GM23338 (cell line): Measurements from ENCODE around the gene SLC24A4. TPM values are rescaled to one million over a fixed set of nuclear protein-coding genes. Genes with fewer than 3 reads are reported as not detected.

Source experiments
- ATAC-seq: fragments of 200-7000 bp; cut with Tn5 transposase; 3 replicates; pipeline ENCODE4 v1.9.1; 2020
- DNase-seq: peaks from one replicate; pipeline ENCODE4 v3.0.0-alpha.2; 2015; ENCODE audit warnings: low spot score
- H2AFZ ChIP-seq: fragments of 200-600 bp; sonication (generic); 2 replicates; pipeline ENCODE4 v1.8.0; 2016; ENCODE audit warnings: antibody characterized with exemption, mild to moderate bottlenecking, moderate library complexity
- H3F3A ChIP-seq: fragments of 200-600 bp; sonication (generic); replicated peaks from 2 replicates; pipeline ENCODE4 v1.8.0; 2017; ENCODE audit warnings: antibody characterized with exemption, mixed run types, low read depth
- H3K27ac ChIP-seq: fragments of 200-600 bp; sonication (generic); 2 replicates; pipeline ENCODE4 v1.6.1; 2016; ENCODE audit warnings: low read depth
- H3K27me3 ChIP-seq: fragments of 200-600 bp; sonication (generic); 2 replicates; pipeline ENCODE4 v1.8.0; 2016; ENCODE audit warnings: mild to moderate bottlenecking, mixed run types, moderate library complexity; ENCODE audit not compliant: insufficient read depth
- H3K36me3 ChIP-seq: fragments of 200-600 bp; sonication (generic); 2 replicates; pipeline ENCODE4 v1.8.0; 2016; ENCODE audit warnings: mild to moderate bottlenecking; ENCODE audit not compliant: insufficient read depth
- H3K4me1 ChIP-seq: fragments of 200-600 bp; sonication (generic); 2 replicates; pipeline ENCODE4 v1.8.0; 2016; ENCODE audit warnings: mild to moderate bottlenecking, moderate library complexity; ENCODE audit not compliant: insufficient read depth
- H3K4me2 ChIP-seq: fragments of 200-600 bp; sonication (generic); 2 replicates; pipeline ENCODE4 v1.7.1; 2017; ENCODE audit warnings: mixed run types
- H3K4me3 ChIP-seq: fragments of 200-600 bp; sonication (generic); 2 replicates; pipeline ENCODE4 v1.6.1; 2016; ENCODE audit warnings: mixed run types
- H3K79me2 ChIP-seq: fragments of 200-600 bp; sonication (generic); replicated peaks from 2 replicates; pipeline ENCODE4 v1.8.0; 2017; ENCODE audit warnings: mild to moderate bottlenecking; ENCODE audit not compliant: insufficient read depth
- H3K9me2 ChIP-seq: fragments of 200-600 bp; sonication (generic); 2 replicates; pipeline ENCODE4 v1.8.0; 2017; ENCODE audit not compliant: insufficient read depth
- H4K20me1 ChIP-seq: fragments of 200-600 bp; sonication (generic); replicated peaks from 2 replicates; pipeline ENCODE4 v1.8.0; 2017; ENCODE audit warnings: mild to moderate bottlenecking; ENCODE audit not compliant: insufficient read depth
- H3K27ac Mint-ChIP-seq: 2 replicates; pipeline ENCODE4 v1.8.0; 2020; ENCODE audit warnings: inconsistent platforms, mild to moderate bottlenecking, moderate library complexity, mixed read lengths
- H3K27me3 Mint-ChIP-seq: 3 replicates; pipeline ENCODE4 v1.8.0; 2022; ENCODE audit warnings: low read depth, mild to moderate bottlenecking, moderate library complexity, mixed read lengths, inconsistent platforms; ENCODE audit not compliant: insufficient read depth, poor library complexity
- H3K36me3 Mint-ChIP-seq: 3 replicates; pipeline ENCODE4 v1.8.0; 2021; ENCODE audit warnings: low read depth, mild to moderate bottlenecking, inconsistent platforms, moderate library complexity, mixed read lengths
- H3K4me1 Mint-ChIP-seq: 3 replicates; pipeline ENCODE4 v1.8.0; 2020; ENCODE audit warnings: mild to moderate bottlenecking, inconsistent platforms, mixed read lengths
- H3K4me3 Mint-ChIP-seq: 3 replicates; pipeline ENCODE4 v1.8.0; 2021; ENCODE audit warnings: moderate library complexity, mild to moderate bottlenecking, inconsistent platforms, mixed read lengths
- H3K9me3 Mint-ChIP-seq: 3 replicates; pipeline ENCODE4 v1.8.0; 2020; ENCODE audit warnings: moderate library complexity, mild to moderate bottlenecking, inconsistent platforms, mixed read lengths
- CREB1 ChIP-seq: fragments of 250-450 bp; sonication (Bioruptor Pico); IDR thresholded peaks from 2 replicates; pipeline ENCODE4 v1.5.0; 2020; ENCODE audit warnings: low read depth, mild to moderate bottlenecking, moderate library complexity
- EZH2 ChIP-seq: fragments of 200-600 bp; sonication (generic); IDR thresholded peaks from one replicate; pipeline ENCODE4 v1.8.0; 2017; ENCODE audit warnings: antibody characterized with exemption, mild to moderate bottlenecking, low read depth; ENCODE audit not compliant: unreplicated experiment
- NANOG ChIP-seq: IDR thresholded peaks from 2 replicates; pipeline ENCODE4 v1.6.1; 2016; ENCODE audit warnings: antibody characterized with exemption, borderline replicate concordance
- POLR2AphosphoS5 ChIP-seq: IDR thresholded peaks from 2 replicates; pipeline ENCODE4 v1.6.1; 2016; ENCODE audit warnings: antibody characterized with exemption, low read depth
- ZNF331 ChIP-seq: fragments of 250-450 bp; sonication (Bioruptor Pico); IDR thresholded peaks from 2 replicates; pipeline ENCODE4 v1.5.0; 2020; ENCODE audit warnings: low read depth, mild to moderate bottlenecking, moderate library complexity
- ZNF462 ChIP-seq: fragments of 250-450 bp; sonication (Bioruptor Pico); IDR thresholded peaks from 2 replicates; pipeline ENCODE4 v1.5.0; 2020; ENCODE audit warnings: mild to moderate bottlenecking, moderate library complexity
- polyA plus RNA-seq: library from polyadenylated mRNA; unstranded; fragments of >200 nt; fragmentation: Nextera tagmentation; extraction: Ambion mirVana; gene quantifications from 2 replicates; pipeline ENCODE4 v1.2.1, GENCODE V29; 2016
- total RNA-seq: library from RNA; depleted of rRNA; stranded (reverse); fragments of >200 nt; shearing (Covaris generic); gene quantifications from 2 replicates; pipeline ENCODE4 v1.2.3, GENCODE V29; 2014

SLC24A4 gene
- total and polyA plus RNA-seq, 2 experiments from 2014 or later, result 0.06 to 0.38 TPM

GRCh38 chr14:92524602-92525185, 201.7 kb downstream of the SLC24A4 start:
- peaks cover 11% of the 10 kb centered on the region for H3K27me3 Mint-ChIP-seq
- H3K4me3 Mint-ChIP-seq, result no peak overlapping the region
- TF ChIP-seq CREB1 (no peak), EZH2 (no peak), POLR2AphosphoS5 (no peak), ZNF331 (CRISPR knock-in tag) (no peak), ZNF462 (CRISPR knock-in tag) (no peak), NANOG (no peak)
- DNase-seq (no peak), ATAC-seq (no peak)
- no peak overlapping the region for H3K27ac Mint-ChIP-seq
- H2AFZ ChIP-seq, result no peak overlapping the region
- H3K27ac ChIP-seq, result no peak overlapping the region
- no peaks in the 10 kb centered on the region for H3K9me3 Mint-ChIP-seq
- no peaks in the 10 kb centered on the region for H3K27me3 ChIP-seq
- H3K79me2 ChIP-seq, result no peaks in the 10 kb centered on the region
- no peaks in the 10 kb centered on the region for H4K20me1 ChIP-seq
- no peaks in the 10 kb centered on the region for H3K4me1 ChIP-seq
- H3K4me3 ChIP-seq, result no peak overlapping the region
- H3K4me2 ChIP-seq, result no peak overlapping the region
- H3K4me1 Mint-ChIP-seq, result no peaks in the 10 kb centered on the region
- H3K36me3 Mint-ChIP-seq, result no peaks in the 10 kb centered on the region
- H3K36me3 ChIP-seq, result no peaks in the 10 kb centered on the region
- no peaks in the 10 kb centered on the region for H3F3A ChIP-seq
- no peaks in the 10 kb centered on the region for H3K9me2 ChIP-seq
